Panc1 (cell line): ENCODE results near the gene KCNMB2. TPM values are rescaled to one million over a fixed set of nuclear protein-coding genes. Genes with fewer than 3 reads are reported as not detected.

Experiments used
- ATAC-seq: fragments of 200-7000 bp; cut with Tn5 transposase; 2 replicates; pipeline ENCODE4 v1.9.1; 2020; ENCODE audit warnings: mild to moderate bottlenecking, moderate library complexity
- BruUV-seq: library from RNA; stranded (reverse); fragments of 400-500 nt; replicated peaks from 2 replicates; lab custom pipeline; 2021; lab: Mats Ljungman, UMichigan
- CTCF ChIA-PET: fragments of 300-600 bp; sonication (Branson Sonifier 250); formaldehyde crosslinking; loops from one replicate; lab custom pipeline; 2022; ENCODE audit warnings: antibody characterized with exemption; lab: Charles Lee
- POLR2A ChIA-PET: fragments of 300-600 bp; sonication (Branson Sonifier 250); formaldehyde crosslinking; loops from one replicate; lab custom pipeline; 2022; ENCODE audit warnings: antibody characterized with exemption; lab: Charles Lee
- DNase-seq: peaks from one replicate; pipeline ENCODE4 v3.0.0-alpha.2; 2010; ENCODE audit warnings: low read depth, low spot score
- H3K27ac ChIP-seq: 2 replicates; pipeline ENCODE4 v1.5.1; 2011; ENCODE audit warnings: mild to moderate bottlenecking, low read length, inconsistent platforms
- H3K27me3 ChIP-seq: fragments of 200-500 bp; sonication (Bioruptor generic); 2 replicates; pipeline ENCODE4 v1.6.0; 2014; ENCODE audit warnings: low read length, inconsistent platforms; ENCODE audit not compliant: control insufficient read depth, insufficient read depth
- H3K36me3 ChIP-seq: fragments of 200-500 bp; sonication (Bioruptor generic); 2 replicates; pipeline ENCODE4 v1.5.1; 2014; ENCODE audit warnings: inconsistent platforms, mild to moderate bottlenecking, low read length, moderate library complexity; ENCODE audit not compliant: control insufficient read depth, insufficient read depth
- H3K4me1 ChIP-seq: 2 replicates; pipeline ENCODE4 v1.5.1; 2011; ENCODE audit warnings: inconsistent platforms, mild to moderate bottlenecking, low read length, moderate library complexity; ENCODE audit not compliant: control insufficient read depth, insufficient read depth
- H3K4me3 ChIP-seq, 2 experiments: 2 replicates each; pipeline ENCODE4 v1.5.1; 2011 to 2012; ENCODE audit warnings: low read depth in 2 of 2, low read length in 2 of 2, mild to moderate bottlenecking in 2 of 2, inconsistent platforms in 1 of 2, moderate library complexity in 1 of 2
- H3K9me3 ChIP-seq: fragments of 200-500 bp; sonication (Bioruptor generic); 2 replicates; pipeline ENCODE4 v1.5.1; 2014; ENCODE audit warnings: low read depth, mild to moderate bottlenecking, inconsistent platforms, low read length, moderate library complexity; ENCODE audit not compliant: control insufficient read depth, insufficient read depth
- CTCF ChIP-seq: fragments of 450-650 bp; IDR thresholded peaks from 2 replicates; pipeline ENCODE4 v1.5.1; 2017; ENCODE audit warnings: mild to moderate bottlenecking
- POLR2AphosphoS5 ChIP-seq: IDR thresholded peaks from 2 replicates; pipeline ENCODE4 v1.6.1; 2012; ENCODE audit warnings: mild to moderate bottlenecking, low read depth, low read length, moderate library complexity
- REST ChIP-seq, 2 experiments: IDR thresholded peaks; 2 replicates each; pipeline ENCODE4 v1.6.1; 2011 to 2012; ENCODE audit warnings: low read depth in 2 of 2, control low read depth in 1 of 2, low read length in 1 of 2, mild to moderate bottlenecking in 1 of 2, moderate library complexity in 1 of 2; ENCODE audit not compliant: insufficient read depth in 1 of 2
- SIN3A ChIP-seq: IDR thresholded peaks from 2 replicates; pipeline ENCODE4 v1.6.1; 2012; ENCODE audit warnings: low read depth, mild to moderate bottlenecking, low read length, moderate library complexity, borderline replicate concordance; ENCODE audit not compliant: insufficient read depth
- TCF7L2 ChIP-seq: IDR thresholded peaks from 2 replicates; pipeline ENCODE4 v1.6.1; 2011; ENCODE audit warnings: mild to moderate bottlenecking, low read depth, low read length, inconsistent platforms
- in situ Hi-C: cut with HindIII; loops from 2 replicates; pipeline ENCODE4 v1.10.0; 2016; ENCODE audit warnings: low sequenced_read_pairs, low pct_unique_long_range_greater_than_20kb
- intact Hi-C: fragments of 100-400 bp; cut with micrococcal nuclease; formaldehyde crosslinking; loops from one replicate; pipeline ENCODE4 v1.10.0; 2022; ENCODE audit not compliant: unreplicated experiment
- total RNA-seq: library from RNA; stranded (reverse); gene quantifications from one replicate; pipeline ENCODE4 v1.2.1, GENCODE V29; 2021; ENCODE audit not compliant: unreplicated experiment

The KCNMB2 gene
- total RNA-seq, 1 experiment from 2014 or later: not detected

- POLR2A ChIA-PET: no interaction called here
- no peaks in the 10 kb centered on the region for H3K36me3 ChIP-seq
- no TSS peak for BruUV-seq
- no peak overlapping the region for H3K27ac ChIP-seq
- DNase-seq (no peak), ATAC-seq (no peak)
- intact Hi-C loops (no loop called here), in situ Hi-C loops (no loop called here)
- TF ChIP-seq CTCF (no peak), POLR2AphosphoS5 (no peak), SIN3A (no peak)
- no peaks in the 10 kb centered on the region for H3K9me3 ChIP-seq
- no peaks in the 10 kb centered on the region for H3K27me3 ChIP-seq
- no peak overlapping the region for H3K4me3 ChIP-seq
- CTCF ChIA-PET: no interaction called here
- no peaks in the 10 kb centered on the region for H3K4me1 ChIP-seq
These were observed 17.4 kb upstream of the KCNMB2 start for GRCh38 chr3:178518660-178519396.

GRCh38 chr3:178519701-178520100, 16.5 kb upstream of the KCNMB2 start:
- Histone ChIP-seq H3K36me3 (no peaks in the 10 kb centered on the region), H3K4me1 (no peaks in the 10 kb centered on the region), H3K4me3 (no peak overlapping the region), H3K27ac (no peak overlapping the region), H3K27me3 (no peaks in the 10 kb centered on the region), H3K9me3 (no peaks in the 10 kb centered on the region)
- no peak for ATAC-seq
- POLR2A ChIA-PET: no interaction called here
- intact Hi-C loops (no loop called here), in situ Hi-C loops (no loop called here)
- BruUV-seq: no TSS peak
- CTCF ChIA-PET: no interaction called here
- no peak for TF ChIP-seq TCF7L2
- TF ChIP-seq REST (IDR thresholded peaks at IDR 0.05; ENCODE audit: insufficient read depth in 1 of 2, low read depth in 2 of 2, low read length in 1 of 2): no peak
- no peak for TF ChIP-seq SIN3A
- no peak for TF ChIP-seq CTCF
- no peak for TF ChIP-seq POLR2AphosphoS5
- no peak for DNase-seq
